ENCODE data around the gene TMEM141.
"Not testable (repeated sequence)": the region's sequence is repeated elsewhere in the genome, so short reads cannot be mapped to it uniquely, and the experiment has no call there.

The TMEM141 gene

GRCh38 chr9:136837856-136838277, 46.7 kb downstream of the TMEM141 start:
- Histone ChIP-seq H3K36me3 (ENCODE audit: control insufficient read depth, insufficient read depth, low read length) (peaks cover 14% of the 10 kb centered on the region; the same call in 1 of the 2 replicates), H3K4me1 (ENCODE audit: control insufficient read depth, insufficient read depth, low read length) (peaks cover 16% of the 10 kb centered on the region)
- no CpG with 5 or more reads among the region's 15 CpGs for WGBS (ENCODE audit: insufficient coverage, insufficient read length)
- DNase-seq (ENCODE audit: low read depth, low spot score); H3K4me3 ChIP-seq (ENCODE audit: low read length); H3K27ac ChIP-seq (ENCODE audit: low read length); H3K27me3 ChIP-seq (ENCODE audit: control insufficient read depth, insufficient read depth, low read length); H3K9me3 ChIP-seq (ENCODE audit: control insufficient read depth, insufficient read depth, low read length): not testable (repeated sequence)

- Histone ChIP-seq H3K4me3 (ENCODE audit: low read length) (no peak overlapping the region), H3K9me3 (ENCODE audit: control insufficient read depth, insufficient read depth, low read length) (no peaks in the 10 kb centered on the region), H3K4me1 (ENCODE audit: control insufficient read depth, insufficient read depth, low read length) (peaks cover 17% of the 10 kb centered on the region), H3K27me3 (ENCODE audit: control insufficient read depth, insufficient read depth, low read length) (no peaks in the 10 kb centered on the region), H3K27ac (ENCODE audit: low read length) (no peak overlapping the region), H3K36me3 (ENCODE audit: control insufficient read depth, insufficient read depth, low read length) (peaks cover 14% of the 10 kb centered on the region; the same call in 1 of the 2 replicates)
- no CpG with 5 or more reads among the region's 29 CpGs for WGBS (ENCODE audit: insufficient coverage, insufficient read length)
- no peak for DNase-seq (ENCODE audit: low read depth, low spot score)
These were observed 47.4 kb downstream of the TMEM141 start for GRCh38 chr9:136838314-136839228.

- no CpG with 5 or more reads among the region's 36 CpGs for WGBS (ENCODE audit: insufficient coverage, insufficient read length)
- Histone ChIP-seq H3K36me3 (ENCODE audit: control insufficient read depth, insufficient read depth, low read length) (peaks cover 14% of the 10 kb centered on the region; the same call in 1 of the 2 replicates), H3K4me1 (ENCODE audit: control insufficient read depth, insufficient read depth, low read length) (peaks cover 17% of the 10 kb centered on the region), H3K4me3 (ENCODE audit: low read length) (no peak overlapping the region), H3K27ac (ENCODE audit: low read length) (no peak overlapping the region), H3K27me3 (ENCODE audit: control insufficient read depth, insufficient read depth, low read length) (no peaks in the 10 kb centered on the region), H3K9me3 (ENCODE audit: control insufficient read depth, insufficient read depth, low read length) (no peaks in the 10 kb centered on the region)
- DNase-seq (ENCODE audit: low read depth, low spot score) = no peak
These were observed 48.3 kb downstream of the TMEM141 start for GRCh38 chr9:136839229-136840139.

GRCh38 chr9:136840140-136840876, 49.2 kb downstream of the TMEM141 start:
- no CpG with 5 or more reads among the region's 32 CpGs for WGBS (ENCODE audit: insufficient coverage, insufficient read length)
- Histone ChIP-seq H3K4me1 (ENCODE audit: control insufficient read depth, insufficient read depth, low read length) (peaks cover 17% of the 10 kb centered on the region), H3K27ac (ENCODE audit: low read length) (no peak overlapping the region), H3K27me3 (ENCODE audit: control insufficient read depth, insufficient read depth, low read length) (no peaks in the 10 kb centered on the region), H3K36me3 (ENCODE audit: control insufficient read depth, insufficient read depth, low read length) (peaks cover 14% of the 10 kb centered on the region; the same call in 1 of the 2 replicates), H3K4me3 (ENCODE audit: low read length) (no peak overlapping the region), H3K9me3 (ENCODE audit: control insufficient read depth, insufficient read depth, low read length) (no peaks in the 10 kb centered on the region)
- no peak for DNase-seq (ENCODE audit: low read depth, low spot score)

GRCh38 chr9:136840877-136841645, 49.9 kb downstream of the TMEM141 start:
- no peak for DNase-seq (ENCODE audit: low read depth, low spot score)
- no CpG with 5 or more reads among the region's 28 CpGs for WGBS (ENCODE audit: insufficient coverage, insufficient read length)
- Histone ChIP-seq H3K4me1 (ENCODE audit: control insufficient read depth, insufficient read depth, low read length) (peaks cover 17% of the 10 kb centered on the region), H3K27me3 (ENCODE audit: control insufficient read depth, insufficient read depth, low read length) (no peaks in the 10 kb centered on the region), H3K27ac (ENCODE audit: low read length) (no peak overlapping the region), H3K36me3 (ENCODE audit: control insufficient read depth, insufficient read depth, low read length) (peaks cover 14% of the 10 kb centered on the region; the same call in 1 of the 2 replicates), H3K9me3 (ENCODE audit: control insufficient read depth, insufficient read depth, low read length) (no peaks in the 10 kb centered on the region), H3K4me3 (ENCODE audit: low read length) (no peak overlapping the region)

GRCh38 chr9:136841646-136842379, 50.7 kb downstream of the TMEM141 start:
- H3K27ac ChIP-seq (ENCODE audit: low read length); H3K4me3 ChIP-seq (ENCODE audit: low read length); H3K9me3 ChIP-seq (ENCODE audit: control insufficient read depth, insufficient read depth, low read length); H3K27me3 ChIP-seq (ENCODE audit: control insufficient read depth, insufficient read depth, low read length); DNase-seq (ENCODE audit: low read depth, low spot score): not testable (repeated sequence)
- no CpG with 5 or more reads among the region's 16 CpGs for WGBS (ENCODE audit: insufficient coverage, insufficient read length)
- H3K36me3 ChIP-seq (ENCODE audit: control insufficient read depth, insufficient read depth, low read length) = peaks cover 14% of the 10 kb centered on the region; the same call in 1 of the 2 replicates
- H3K4me1 ChIP-seq (ENCODE audit: control insufficient read depth, insufficient read depth, low read length) = peaks cover 20% of the 10 kb centered on the region

GRCh38 chr9:136842380-136842948, 51.3 kb downstream of the TMEM141 start, which contains the start of gene AJM1:
Gene AJM1, plus strand, starts transcription at chr9:136842478. Its CDS starts 1,937 bp downstream, at chr9:136844415.
- not testable (repeated sequence) for H3K27ac ChIP-seq (ENCODE audit: low read length); DNase-seq (ENCODE audit: low read depth, low spot score); H3K27me3 ChIP-seq (ENCODE audit: control insufficient read depth, insufficient read depth, low read length); H3K9me3 ChIP-seq (ENCODE audit: control insufficient read depth, insufficient read depth, low read length); H3K4me3 ChIP-seq (ENCODE audit: low read length)
- WGBS (ENCODE audit: insufficient coverage, insufficient read length) = no CpG with 5 or more reads among the region's 27 CpGs
- peaks cover 20% of the 10 kb centered on the region for H3K4me1 ChIP-seq (ENCODE audit: control insufficient read depth, insufficient read depth, low read length)
- H3K36me3 ChIP-seq (ENCODE audit: control insufficient read depth, insufficient read depth, low read length) = peaks cover 14% of the 10 kb centered on the region; the same call in 1 of the 2 replicates
